Uterus (tissue), 2 donors: Measurements from ENCODE around the gene NISCH.

Source experiments
- POLR2A ChIP-seq, 2 donors: fragments of 450-650 bp; IDR thresholded peaks; one replicate each; pipeline ENCODE4 v1.6.1; 2016; ENCODE audit warnings: antibody characterized with exemption in 2 of 2, mild to moderate bottlenecking in 1 of 2, moderate library complexity in 1 of 2
- TF ChIP-seq, protein P1 (sequence below), 4 experiments: fragments of 200-600 bp in 2 of 4; fragments of 450-650 bp in 2 of 4; sonication (generic) in 2 of 4; IDR thresholded peaks; one replicate each; pipeline ENCODE4 v1.5.1; 2016 to 2019; ENCODE audit warnings: antibody characterized with exemption in 4 of 4, mild to moderate bottlenecking in 2 of 4, moderate library complexity in 1 of 4

DNA sequence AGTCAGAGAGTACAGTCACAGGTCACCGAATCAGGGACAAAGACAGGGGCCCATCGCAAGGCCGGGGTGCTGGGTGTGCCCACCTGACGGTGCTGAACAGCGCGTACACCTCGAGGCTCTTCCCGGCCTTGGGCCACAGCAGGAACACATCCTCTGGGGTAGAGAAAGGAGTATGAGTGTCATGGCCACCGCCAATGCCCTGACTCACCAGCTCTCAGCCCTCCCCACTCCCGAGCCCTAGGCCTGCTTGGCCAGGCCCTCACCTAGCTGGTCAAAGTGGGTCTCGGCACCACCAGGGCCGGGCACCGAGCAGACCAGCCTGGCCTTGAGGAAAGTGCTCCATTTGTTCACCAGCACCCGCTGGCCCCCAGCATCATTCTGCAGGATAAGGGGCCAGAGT, 14.7 kb upstream of the NISCH start:
- no peak for TF ChIP-seq POLR2A (IDR thresholded peaks at IDR 0.05)
- TF ChIP-seq, protein P1, sequence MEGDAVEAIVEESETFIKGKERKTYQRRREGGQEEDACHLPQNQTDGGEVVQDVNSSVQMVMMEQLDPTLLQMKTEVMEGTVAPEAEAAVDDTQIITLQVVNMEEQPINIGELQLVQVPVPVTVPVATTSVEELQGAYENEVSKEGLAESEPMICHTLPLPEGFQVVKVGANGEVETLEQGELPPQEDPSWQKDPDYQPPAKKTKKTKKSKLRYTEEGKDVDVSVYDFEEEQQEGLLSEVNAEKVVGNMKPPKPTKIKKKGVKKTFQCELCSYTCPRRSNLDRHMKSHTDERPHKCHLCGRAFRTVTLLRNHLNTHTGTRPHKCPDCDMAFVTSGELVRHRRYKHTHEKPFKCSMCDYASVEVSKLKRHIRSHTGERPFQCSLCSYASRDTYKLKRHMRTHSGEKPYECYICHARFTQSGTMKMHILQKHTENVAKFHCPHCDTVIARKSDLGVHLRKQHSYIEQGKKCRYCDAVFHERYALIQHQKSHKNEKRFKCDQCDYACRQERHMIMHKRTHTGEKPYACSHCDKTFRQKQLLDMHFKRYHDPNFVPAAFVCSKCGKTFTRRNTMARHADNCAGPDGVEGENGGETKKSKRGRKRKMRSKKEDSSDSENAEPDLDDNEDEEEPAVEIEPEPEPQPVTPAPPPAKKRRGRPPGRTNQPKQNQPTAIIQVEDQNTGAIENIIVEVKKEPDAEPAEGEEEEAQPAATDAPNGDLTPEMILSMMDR (IDR thresholded peaks at IDR 0.05), result no peak
